Activated CD8-positive, alpha-beta memory T cell treated with anti-CD3 and anti-CD28 coated beads, Interleukin-2, amount 50 U/mL, for 24 hours (primary cell): Measurements from ENCODE around the gene SLC39A11.

Experiments
- DNase-seq: peaks from one replicate; pipeline ENCODE4 v3.0.0-alpha.2; 2020; ENCODE audit errors: extremely low read depth

Gene SLC39A11

DNA sequence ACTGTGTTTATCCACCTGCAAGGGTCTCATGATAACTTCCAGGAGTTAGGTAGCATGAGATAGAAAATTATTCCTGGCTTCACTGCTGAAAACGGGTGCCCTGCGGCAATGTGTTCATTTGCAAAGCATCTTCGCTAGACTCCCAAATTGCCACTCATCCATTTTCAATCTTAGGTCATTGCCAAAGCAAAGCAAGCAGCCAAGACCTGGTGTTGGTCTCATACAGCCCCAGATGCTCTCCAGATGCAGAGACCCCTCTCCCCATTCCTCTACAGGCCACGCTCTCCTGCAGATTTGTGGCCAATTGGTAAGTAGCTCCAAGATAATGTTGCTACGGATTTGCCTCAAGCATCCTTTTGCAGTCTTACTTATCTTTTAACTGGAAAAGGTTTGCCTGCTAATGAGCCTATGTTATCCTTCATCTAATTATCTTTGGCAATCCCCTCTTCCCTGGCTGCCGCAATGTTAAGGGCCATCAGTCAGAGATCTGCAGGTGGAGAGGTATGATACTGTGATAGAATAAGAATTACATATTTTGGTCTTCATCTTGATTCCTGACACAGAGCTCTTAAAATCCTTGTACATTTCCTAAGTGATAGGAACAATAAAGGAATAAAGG, 222.0 kb downstream of the SLC39A11 start:
- DNase-seq = no peak

DNA sequence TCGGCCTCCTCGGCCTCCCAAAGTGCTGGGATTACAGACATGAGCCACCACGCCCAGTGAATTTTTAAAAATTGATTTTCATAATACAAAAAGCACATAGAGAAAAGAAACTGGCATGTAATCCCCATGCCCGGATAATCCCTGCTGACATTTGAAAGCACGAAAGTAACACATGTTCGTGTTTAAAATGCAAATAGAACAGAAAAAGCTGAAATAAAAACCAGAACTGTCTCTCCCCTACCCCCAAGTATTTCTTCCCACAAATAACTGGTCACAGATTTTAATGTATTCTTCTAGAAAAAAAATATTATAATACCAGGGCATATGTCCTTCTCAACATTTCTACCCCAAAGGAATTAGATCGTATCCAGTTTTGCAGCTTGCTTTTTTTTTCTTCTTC, 222.9 kb downstream of the SLC39A11 start:
- no peak for DNase-seq

DNA sequence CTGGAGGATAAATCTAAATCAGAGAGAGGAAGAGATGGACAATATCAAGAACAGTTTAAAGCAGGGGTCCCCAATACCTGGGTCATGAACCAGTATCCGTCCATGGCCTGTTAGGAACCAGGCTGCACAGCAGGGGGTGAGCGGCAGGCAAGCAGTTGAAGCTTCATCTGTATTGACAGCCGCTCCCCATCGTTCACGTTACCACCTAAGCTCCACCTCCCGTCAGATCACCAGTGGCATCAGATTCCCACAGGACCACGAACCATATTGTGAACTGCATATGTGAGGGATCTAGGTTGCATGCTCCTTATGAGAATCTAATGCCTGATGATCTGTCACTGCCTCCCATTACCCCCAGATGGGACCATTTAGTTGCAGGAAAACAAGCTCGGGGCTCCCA, 226.5 kb downstream of the SLC39A11 start:
- DNase-seq = no peak

- DNase-seq = no peak
Measured at GRCh38 chr17:72863526-72864211, 228.8 kb downstream of the SLC39A11 start.

DNA sequence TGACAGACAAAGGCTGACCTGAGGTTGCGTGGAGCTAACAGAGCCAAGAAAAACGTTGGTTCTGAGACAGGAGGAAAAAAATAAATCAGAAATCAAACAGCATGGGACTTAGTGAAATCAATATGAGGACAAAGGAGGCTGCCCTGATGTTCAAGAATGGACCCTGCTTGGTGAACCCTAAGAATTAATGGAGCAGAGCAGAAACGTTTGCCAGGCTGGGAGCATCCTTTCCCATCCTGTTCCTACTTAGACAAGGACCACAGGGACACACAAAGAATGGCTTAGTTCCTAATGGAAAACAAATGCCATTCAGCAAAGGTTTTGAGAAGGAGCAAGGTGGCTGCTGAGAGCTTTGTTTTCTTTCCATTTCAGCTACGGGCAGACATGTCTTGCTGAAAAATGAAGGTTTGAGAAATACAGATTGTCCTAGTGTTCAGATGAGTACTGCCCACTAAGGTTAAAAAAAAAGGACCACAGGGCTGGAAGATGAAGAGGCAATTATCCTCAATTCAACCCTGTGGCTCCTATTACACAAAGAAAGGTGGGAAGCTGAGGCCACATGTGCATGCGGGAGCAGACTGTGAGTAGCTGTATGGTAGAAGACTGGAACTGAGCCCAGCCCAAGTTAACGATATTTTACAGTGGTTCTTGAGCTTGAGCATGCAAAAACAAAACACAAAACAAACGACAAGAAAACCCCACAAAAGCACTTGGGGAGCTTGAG, 230.1 kb downstream of the SLC39A11 start:
- no peak for DNase-seq

DNA sequence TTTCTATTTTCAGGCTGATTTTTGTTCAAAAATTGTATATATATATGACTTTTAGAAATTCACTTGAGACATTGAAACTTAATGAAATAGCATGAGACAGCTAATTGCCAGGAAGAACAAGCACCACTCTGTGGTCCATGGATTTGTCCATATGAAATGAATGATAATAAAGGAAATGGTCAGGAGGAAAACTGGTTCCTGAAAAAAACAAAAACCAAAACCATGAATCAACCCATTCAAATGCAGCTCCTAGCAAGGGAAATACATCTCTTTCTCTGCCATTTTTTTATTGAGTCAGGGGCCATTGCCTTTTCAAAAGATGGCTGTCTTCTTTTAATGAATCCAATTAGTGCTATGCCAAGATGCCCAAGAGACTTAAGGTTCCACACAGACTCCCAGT, 230.7 kb downstream of the SLC39A11 start:
- DNase-seq = no peak

DNA sequence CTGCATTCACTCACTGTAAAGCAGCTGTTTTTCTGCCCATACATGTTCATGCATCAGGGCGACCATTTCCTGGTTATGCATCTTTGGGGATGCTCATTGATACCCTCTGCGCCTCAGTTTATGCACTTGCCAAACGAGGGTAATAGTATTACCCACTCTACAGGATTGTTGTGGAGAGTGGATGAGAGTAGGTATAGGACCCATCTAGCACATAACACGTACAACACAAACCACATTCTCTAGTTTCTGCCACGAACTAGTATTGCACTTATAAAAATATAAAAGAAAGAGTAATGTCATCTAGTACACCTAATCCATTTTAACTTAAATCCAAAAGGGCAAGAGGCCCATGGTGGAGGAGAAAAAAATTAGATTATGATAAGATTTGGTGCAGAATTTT, 231.7 kb downstream of the SLC39A11 start:
- DNase-seq = no peak

- no peak for DNase-seq
Measured at GRCh38 chr17:72858826-72859495, 233.5 kb downstream of the SLC39A11 start.

- no peak for DNase-seq
Measured at GRCh38 chr17:72853440-72854415, 238.8 kb downstream of the SLC39A11 start.

- DNase-seq = no peak
Measured at GRCh38 chr17:72852277-72852938, 240.1 kb downstream of the SLC39A11 start.

GRCh38 chr17:72850410-72851118, 241.9 kb downstream of the SLC39A11 start:
- no peak for DNase-seq

GRCh38 chr17:72846399-72846798, 246.1 kb downstream of the SLC39A11 start:
- DNase-seq = no peak

- no peak for DNase-seq
Measured at GRCh38 chr17:72843591-72843990, 248.9 kb downstream of the SLC39A11 start.

- DNase-seq = no peak
Measured at GRCh38 chr17:72840019-72840418, 252.5 kb downstream of the SLC39A11 start.

GRCh38 chr17:72839131-72839725, 253.3 kb downstream of the SLC39A11 start:
- no peak for DNase-seq

- DNase-seq = no peak
Measured at GRCh38 chr17:72838581-72838980, 253.9 kb downstream of the SLC39A11 start.

DNA sequence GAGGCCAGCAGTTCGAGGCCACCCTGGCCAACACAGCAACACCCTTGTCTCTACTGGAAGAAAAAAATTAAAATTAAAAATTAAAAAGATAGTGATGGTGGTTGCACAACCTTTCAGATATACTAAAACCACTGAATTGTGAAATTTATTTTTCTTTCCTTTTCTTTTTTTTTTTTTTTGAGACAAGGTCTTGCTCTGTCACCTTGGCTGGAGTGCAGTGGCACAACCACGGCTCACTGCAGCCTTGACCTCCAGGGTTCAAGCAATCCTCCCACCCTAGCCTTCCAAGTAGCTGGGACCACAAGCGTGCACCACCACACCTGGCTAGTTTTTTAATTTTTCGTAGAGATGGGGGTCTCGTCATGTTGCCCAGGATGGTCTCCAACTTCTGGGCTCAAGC, 254.4 kb downstream of the SLC39A11 start:
- no peak for DNase-seq

DNA sequence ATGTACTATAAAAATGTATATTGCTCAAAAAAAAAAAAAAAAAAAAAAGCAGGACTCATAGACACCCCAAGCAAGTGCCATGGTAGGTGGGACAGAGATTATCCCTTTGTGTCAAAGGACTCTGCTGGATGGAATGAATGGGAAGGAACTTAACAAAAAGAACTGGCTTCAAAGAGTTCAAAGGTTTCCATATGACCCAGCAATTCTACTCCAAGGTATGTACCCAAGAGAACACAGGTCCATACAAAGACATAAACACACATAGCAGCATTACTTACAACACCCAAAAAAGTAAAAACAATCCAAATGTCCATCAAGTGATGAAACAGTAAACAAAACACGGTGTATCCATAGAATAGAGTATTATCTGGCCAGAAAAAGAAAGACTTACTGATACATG, 255.2 kb downstream of the SLC39A11 start:
- DNase-seq = no peak

DNA sequence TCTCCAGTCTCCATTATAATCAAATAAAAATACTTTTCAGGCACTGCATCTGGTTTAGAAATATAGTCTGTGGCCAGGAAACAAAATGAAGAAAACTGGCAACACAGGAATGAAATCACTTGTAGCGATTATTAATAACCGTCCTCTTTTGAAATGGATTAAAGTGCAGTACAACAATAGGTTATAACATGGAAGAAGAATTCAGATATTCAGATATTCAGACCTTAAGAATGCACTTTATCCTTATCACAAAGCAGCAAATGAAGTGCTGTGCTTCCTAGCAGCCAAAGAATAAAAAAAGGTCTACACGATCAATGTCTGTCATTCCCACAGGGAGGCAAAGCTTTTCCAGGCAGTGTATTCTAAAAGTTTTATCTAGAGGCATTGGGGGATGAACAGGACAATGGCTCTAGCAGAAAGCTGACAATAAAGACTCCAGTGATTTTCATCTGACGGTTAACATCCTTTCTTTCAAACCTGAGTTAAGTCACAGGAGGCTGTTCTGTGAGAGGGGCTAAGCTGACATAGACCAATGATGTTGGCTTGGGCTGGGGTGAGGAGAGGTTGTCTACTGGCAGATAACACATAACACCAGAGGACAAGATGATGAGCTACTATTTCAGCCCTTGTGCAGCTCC, 259.2 kb downstream of the SLC39A11 start:
- DNase-seq = no peak
